H9 (cell line): ENCODE data around the gene RUNX1. TPM values are rescaled to one million over a fixed set of nuclear protein-coding genes. Genes with fewer than 3 reads are reported as not detected.

Source experiments
- DNase-seq: peaks from one replicate; pipeline ENCODE4 v3.0.0-alpha.2; 2017
- H2AFZ ChIP-seq: one replicate; pipeline ENCODE4 v1.6.1; 2013; ENCODE audit warnings: mild to moderate bottlenecking, low read length, control low read depth, moderate library complexity
- H2AK5ac ChIP-seq: 2 replicates; pipeline ENCODE4 v1.6.1; 2013; ENCODE audit warnings: low read length, control low read depth, mixed read lengths; ENCODE audit not compliant: insufficient read length
- H2BK120ac ChIP-seq: one replicate; pipeline ENCODE4 v1.6.1; 2013; ENCODE audit warnings: low read depth, mild to moderate bottlenecking, low read length, control low read depth, inconsistent platforms; ENCODE audit not compliant: poor library complexity, severe bottlenecking
- H2BK12ac ChIP-seq: 2 replicates; pipeline ENCODE4 v1.6.1; 2013; ENCODE audit warnings: low read length, control low read depth, mixed read lengths, low read depth; ENCODE audit not compliant: insufficient read length
- H2BK15ac ChIP-seq: 2 replicates; pipeline ENCODE4 v1.6.1; 2013; ENCODE audit warnings: low read depth, low read length, control low read depth
- H2BK20ac ChIP-seq: one replicate; pipeline ENCODE4 v1.6.1; 2013; ENCODE audit warnings: low read depth, mild to moderate bottlenecking, low read length, control low read depth, inconsistent platforms; ENCODE audit not compliant: poor library complexity, severe bottlenecking
- H2BK5ac ChIP-seq: 2 replicates; pipeline ENCODE4 v1.6.1; 2013; ENCODE audit warnings: low read length, control low read depth, mixed read lengths; ENCODE audit not compliant: insufficient read length
- H3K14ac ChIP-seq: 2 replicates; pipeline ENCODE4 v1.6.1; 2013; ENCODE audit warnings: low read length, control low read depth; ENCODE audit not compliant: insufficient read depth
- H3K18ac ChIP-seq: 2 replicates; pipeline ENCODE4 v1.6.1; 2013; ENCODE audit warnings: low read depth, mild to moderate bottlenecking, mixed read lengths, low read length, control low read depth; ENCODE audit not compliant: insufficient read length
- H3K23ac ChIP-seq: 2 replicates; pipeline ENCODE4 v1.6.1; 2013; ENCODE audit warnings: low read length, control low read depth, mixed read lengths, low read depth; ENCODE audit not compliant: insufficient read length
- H3K23me2 ChIP-seq: 2 replicates; pipeline ENCODE4 v1.6.1; 2013; ENCODE audit warnings: low read depth, mild to moderate bottlenecking, mixed read lengths, low read length, control low read depth; ENCODE audit not compliant: insufficient read length, poor library complexity, severe bottlenecking
- H3K27ac ChIP-seq: 2 replicates; pipeline ENCODE4 v1.5.1; 2013; ENCODE audit warnings: low read length, control low read depth, mixed read lengths, low read depth; ENCODE audit not compliant: insufficient read length
- H3K27me3 ChIP-seq: 2 replicates; pipeline ENCODE4 v1.6.1; 2013; ENCODE audit warnings: low read length, control low read depth, inconsistent platforms; ENCODE audit not compliant: insufficient read depth
- H3K4ac ChIP-seq: 2 replicates; pipeline ENCODE4 v1.6.1; 2013; ENCODE audit warnings: low read depth, mild to moderate bottlenecking, control low read depth, inconsistent platforms, low read length, moderate library complexity
- H3K4me1 ChIP-seq: 2 replicates; pipeline ENCODE4 v1.6.1; 2013; ENCODE audit warnings: low read length, control low read depth, inconsistent platforms; ENCODE audit not compliant: insufficient read depth
- H3K4me2 ChIP-seq: 2 replicates; pipeline ENCODE4 v1.6.1; 2013; ENCODE audit warnings: low read length, control low read depth, mixed read lengths; ENCODE audit not compliant: insufficient read length, insufficient read depth
- H3K56ac ChIP-seq: 2 replicates; pipeline ENCODE4 v1.6.1; 2013; ENCODE audit warnings: low read depth, mild to moderate bottlenecking, mixed read lengths, low read length, control low read depth; ENCODE audit not compliant: insufficient read length
- H3K79me1 ChIP-seq: 2 replicates; pipeline ENCODE4 v1.6.1; 2013; ENCODE audit warnings: low read depth, mild to moderate bottlenecking, moderate library complexity, low read length, control low read depth, inconsistent platforms; ENCODE audit not compliant: insufficient read depth, poor library complexity, severe bottlenecking
- H3K79me2 ChIP-seq: 2 replicates; pipeline ENCODE4 v1.6.1; 2013; ENCODE audit warnings: low read length, control low read depth, inconsistent platforms; ENCODE audit not compliant: insufficient read depth
- H3K9ac ChIP-seq: 2 replicates; pipeline ENCODE4 v1.6.1; 2013; ENCODE audit warnings: low read length, control low read depth, mixed read lengths; ENCODE audit not compliant: insufficient read length; ENCODE audit errors: extremely low read depth
- H3K9me3 ChIP-seq: one replicate; pipeline ENCODE4 v1.6.1; 2013; ENCODE audit warnings: low read depth, low read length, inconsistent platforms; ENCODE audit not compliant: control insufficient read depth
- H3T11ph ChIP-seq: one replicate; pipeline ENCODE4 v1.6.1; 2013; ENCODE audit warnings: mild to moderate bottlenecking, low read length, control low read depth, inconsistent platforms
- H4K20me1 ChIP-seq: one replicate; pipeline ENCODE4 v1.6.1; 2013; ENCODE audit not compliant: control insufficient read depth, insufficient read length, insufficient read depth
- H4K5ac ChIP-seq: 2 replicates; pipeline ENCODE4 v1.6.1; 2013; ENCODE audit warnings: low read depth, mild to moderate bottlenecking, mixed read lengths, low read length, control low read depth; ENCODE audit not compliant: insufficient read length
- H4K8ac ChIP-seq: replicated peaks from 2 replicates; pipeline ENCODE4 v1.6.1; 2013; ENCODE audit warnings: low read length, control low read depth, mixed read lengths, low read depth; ENCODE audit not compliant: insufficient read length
- H4K91ac ChIP-seq: 2 replicates; pipeline ENCODE4 v1.6.1; 2013; ENCODE audit warnings: low read depth, mild to moderate bottlenecking, moderate library complexity, mixed read lengths, low read length, control low read depth; ENCODE audit not compliant: insufficient read length
- H3K27ac Mint-ChIP-seq, 3 experiments: 2 replicates in 2 of 3; 3 replicates in 1 of 3; pipeline ENCODE4 v1.8.0; 2020 to 2021; ENCODE audit warnings: mixed read lengths in 3 of 3, mild to moderate bottlenecking in 1 of 3, moderate library complexity in 1 of 3
- H3K27me3 Mint-ChIP-seq: 2 replicates; pipeline ENCODE4 v1.8.0; 2021; ENCODE audit warnings: low read depth, mild to moderate bottlenecking, moderate library complexity, mixed read lengths
- H3K36me3 Mint-ChIP-seq, 3 experiments: 2 replicates in 2 of 3; 3 replicates in 1 of 3; pipeline ENCODE4 v1.8.0; 2020 to 2021; ENCODE audit warnings: low read depth in 3 of 3, mixed read lengths in 3 of 3; ENCODE audit not compliant: insufficient read depth in 1 of 3
- H3K4me1 Mint-ChIP-seq, 2 experiments: 2 replicates each; pipeline ENCODE4 v1.8.0; 2020; ENCODE audit warnings: mixed read lengths in 2 of 2
- H3K4me3 Mint-ChIP-seq, 2 experiments: 2 replicates in 1 of 2; 3 replicates in 1 of 2; pipeline ENCODE4 v1.8.0; 2020 to 2021; ENCODE audit warnings: mild to moderate bottlenecking in 2 of 2, mixed read lengths in 2 of 2, moderate library complexity in 1 of 2
- H3K9me3 Mint-ChIP-seq, 2 experiments: 2 replicates in 1 of 2; 3 replicates in 1 of 2; pipeline ENCODE4 v1.8.0; 2020; ENCODE audit warnings: mild to moderate bottlenecking in 2 of 2, mixed read lengths in 2 of 2, moderate library complexity in 1 of 2
- CTCF ChIP-seq: fragments of 200-600 bp; sonication (generic); conservative IDR thresholded peaks from 3 replicates; pipeline ENCODE4 v1.8.0; 2021; ENCODE audit warnings: antibody characterized with exemption, mild to moderate bottlenecking
- WGBS: extraction: QIAGEN DNeasy Blood & Tissue Kit; methylation state at CpG from one replicate; pipeline ENCODE4 v1.1.7; 2013; ENCODE audit warnings: missing lambda C conversion rate, low lambda C conversion rate, mixed read lengths; ENCODE audit not compliant: insufficient read length; ENCODE audit errors: extremely low coverage; 5-methylcytosine and 5-hydroxymethylcytosine counted together
- total RNA-seq: library from RNA; stranded (reverse); gene quantifications from 2 replicates; pipeline ENCODE4 v1.2.1, GENCODE V29; 2021

RUNX1 gene
- total RNA-seq, 1 experiment from 2014 or later: 0.72 TPM

GRCh38 chr21:35044128-35044527, 5.0 kb downstream of the RUNX1 start:
- Histone ChIP-seq H3K56ac (no peak overlapping the region), H2BK12ac (no peak overlapping the region), H3K4ac (no peak overlapping the region), H3T11ph (no peak overlapping the region), H2AFZ (no peak overlapping the region), H3K9ac (no peak overlapping the region), H3K4me1 (no peaks in the 10 kb centered on the region), H3K27ac (no peak overlapping the region), H2AK5ac (no peak overlapping the region), H4K91ac (no peak overlapping the region), H2BK20ac (no peak overlapping the region), H3K23ac (no peak overlapping the region), H4K8ac (no peak overlapping the region), H3K27me3 (no peaks in the 10 kb centered on the region), H3K79me2 (no peaks in the 10 kb centered on the region), H3K4me2 (no peak overlapping the region), H2BK15ac (no peak overlapping the region), H2BK5ac (no peak overlapping the region), H3K18ac (no peak overlapping the region), H3K23me2 (no peaks in the 10 kb centered on the region), H3K9me3 (no peaks in the 10 kb centered on the region), H4K5ac (no peak overlapping the region), H4K20me1 (no peaks in the 10 kb centered on the region), H3K14ac (no peak overlapping the region), H2BK120ac (no peak overlapping the region), H3K79me1 (no peaks in the 10 kb centered on the region)
- peaks cover 18 to 28% of the 10 kb centered on the region in 2 experiments for H3K4me1 Mint-ChIP-seq
- no peak overlapping the region for H3K4me3 Mint-ChIP-seq
- H3K27ac Mint-ChIP-seq: no peak overlapping the region
- H3K27me3 Mint-ChIP-seq: peaks cover 12% of the 10 kb centered on the region
- H3K36me3 Mint-ChIP-seq: no peaks in the 10 kb centered on the region
- no peaks in the 10 kb centered on the region for H3K9me3 Mint-ChIP-seq
- no peak for TF ChIP-seq CTCF
- no peak for DNase-seq
- WGBS: no CpG with 5 or more reads among the region's 3 CpGs
